Neural crest cell (in vitro differentiated cells): Measurements from ENCODE around the gene CNN1. TPM values are rescaled to one million over a fixed set of nuclear protein-coding genes. Genes with fewer than 3 reads are reported as not detected.

Experiments
- DNase-seq: peaks from one replicate; pipeline ENCODE4 v3.0.0; 2021; ENCODE audit warnings: low read depth, mixed read lengths, low spot score
- H3K27ac Mint-ChIP-seq: one replicate; pipeline ENCODE4 v1.8.0; 2021; ENCODE audit warnings: mild to moderate bottlenecking, mixed read lengths; ENCODE audit not compliant: unreplicated experiment
- H3K27me3 Mint-ChIP-seq: 2 replicates; pipeline ENCODE4 v1.8.0; 2021; ENCODE audit warnings: low read depth, mild to moderate bottlenecking, mixed read lengths
- H3K36me3 Mint-ChIP-seq: 2 replicates; pipeline ENCODE4 v1.8.0; 2021; ENCODE audit warnings: low read depth, mild to moderate bottlenecking, mixed read lengths
- H3K4me1 Mint-ChIP-seq: 2 replicates; pipeline ENCODE4 v1.8.0; 2021; ENCODE audit warnings: mixed read lengths
- H3K4me3 Mint-ChIP-seq: one replicate; pipeline ENCODE4 v1.8.0; 2021; ENCODE audit warnings: mild to moderate bottlenecking, mixed read lengths
- H3K9me3 Mint-ChIP-seq: 2 replicates; pipeline ENCODE4 v1.8.0; 2021; ENCODE audit warnings: mixed read lengths
- CTCF ChIP-seq: fragments of 200-600 bp; sonication (generic); conservative IDR thresholded peaks from 2 replicates; pipeline ENCODE4 v1.5.0; 2021; ENCODE audit warnings: antibody characterized with exemption, mild to moderate bottlenecking
- total RNA-seq: library from RNA; stranded (reverse); gene quantifications from 2 replicates; pipeline ENCODE4 v1.2.1, GENCODE V29; 2021

CNN1 gene
- total RNA-seq, 1 donor from 2014 or later, result 1.6 TPM

GRCh38 chr19:11534948-11535347, 3.7 kb upstream of the CNN1 start:
- no peaks in the 10 kb centered on the region for H3K36me3 Mint-ChIP-seq
- no peaks in the 10 kb centered on the region for H3K9me3 Mint-ChIP-seq
- no peak overlapping the region for H3K27ac Mint-ChIP-seq
- H3K4me1 Mint-ChIP-seq, result peaks cover 27% of the 10 kb centered on the region
- TF ChIP-seq CTCF, result no peak
- no peak for DNase-seq
- peak overlapping the region; percentile 43 for H3K4me3 Mint-ChIP-seq
- H3K27me3 Mint-ChIP-seq, result peaks cover 5% of the 10 kb centered on the region

- Mint-ChIP-seq H3K4me3 (peak overlapping the region; percentile 76), H3K4me1 (peaks cover 22% of the 10 kb centered on the region), H3K27me3 (peaks cover 10% of the 10 kb centered on the region), H3K27ac (peak overlapping the region; percentile 87), H3K9me3 (no peaks in the 10 kb centered on the region), H3K36me3 (no peaks in the 10 kb centered on the region)
- peak; percentile 94 for TF ChIP-seq CTCF
- peak; percentile 92 for DNase-seq
These were observed 2.7 kb upstream of the CNN1 start for GRCh38 chr19:11535792-11536595.

DNA sequence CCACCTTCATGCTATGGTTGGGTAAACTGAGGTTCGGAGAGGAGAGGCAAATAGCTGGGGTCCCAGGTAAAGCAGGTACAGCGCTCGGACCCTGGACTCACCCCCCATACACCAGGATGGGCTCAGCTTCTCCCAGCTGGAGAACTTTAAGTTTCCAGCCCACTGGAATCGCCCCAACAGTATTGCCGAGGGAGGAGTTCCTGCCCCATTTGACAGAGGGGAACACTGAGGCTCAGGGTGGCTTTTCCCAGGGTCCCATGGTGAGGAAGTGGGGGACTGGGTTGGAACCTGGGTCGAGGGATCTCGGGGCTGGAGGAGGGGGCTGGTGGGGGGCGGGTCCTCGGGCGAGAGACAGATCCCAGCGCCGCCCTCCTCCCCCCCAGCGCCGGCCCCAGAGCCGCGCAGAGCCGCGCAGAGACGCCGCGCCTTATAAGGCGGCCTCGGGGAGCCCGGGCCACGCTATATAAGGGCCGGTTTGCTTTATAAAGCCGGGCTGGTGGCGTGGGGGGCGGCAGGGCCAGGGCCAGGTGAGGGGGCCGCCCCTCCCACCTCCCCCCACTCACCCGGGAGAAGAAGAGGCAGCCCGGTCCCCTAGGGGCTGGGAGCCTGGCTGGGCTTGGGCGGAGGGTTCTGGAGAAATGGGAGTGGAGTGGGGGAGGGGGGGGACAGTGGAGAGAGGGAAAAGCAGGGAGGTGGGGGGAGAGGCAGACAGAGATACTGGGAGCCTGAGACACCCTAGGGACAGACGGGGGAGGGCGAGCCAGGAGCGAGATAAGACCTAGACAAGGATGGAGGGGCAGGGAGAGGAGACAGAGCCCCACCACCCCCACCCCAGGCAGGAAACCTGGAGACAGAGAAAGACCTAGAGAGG, 1.1 kb downstream of the CNN1 start:
- H3K36me3 Mint-ChIP-seq, result no peaks in the 10 kb centered on the region
- no peak for TF ChIP-seq CTCF
- no peak for DNase-seq
- peaks cover 12% of the 10 kb centered on the region for H3K27me3 Mint-ChIP-seq
- no peaks in the 10 kb centered on the region for H3K9me3 Mint-ChIP-seq
- H3K4me1 Mint-ChIP-seq, result peaks cover 22% of the 10 kb centered on the region
- H3K27ac Mint-ChIP-seq, result peak overlapping the region; percentile 35
- H3K4me3 Mint-ChIP-seq, result no peak overlapping the region

DNA sequence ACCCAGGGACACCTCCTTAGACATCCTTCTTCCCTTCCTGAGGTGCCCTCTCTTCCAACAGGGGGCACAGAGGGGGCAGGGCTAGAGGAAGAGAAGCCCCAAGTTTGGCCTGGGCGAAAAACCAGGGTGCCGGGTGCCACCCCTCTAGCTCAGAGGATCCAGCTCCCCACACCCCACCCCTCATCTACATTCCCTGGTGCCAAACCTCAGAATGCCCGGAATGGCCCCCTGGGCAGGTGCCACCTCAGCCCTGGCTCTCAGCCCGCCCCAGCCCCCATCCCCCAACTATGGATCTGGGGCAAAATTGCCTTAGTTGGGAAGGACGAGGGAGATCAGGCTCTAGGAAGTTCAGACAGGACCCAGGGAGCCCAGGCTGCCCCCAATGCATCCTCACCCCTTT, 2.0 kb downstream of the CNN1 start:
- Mint-ChIP-seq H3K27me3 (peaks cover 14% of the 10 kb centered on the region), H3K4me3 (no peak overlapping the region)

More for the DNA sequence above, 2.0 kb downstream of the CNN1 start:
- no peaks in the 10 kb centered on the region for H3K36me3 Mint-ChIP-seq
- no peak for TF ChIP-seq CTCF
- peaks cover 18% of the 10 kb centered on the region for H3K4me1 Mint-ChIP-seq
- H3K27ac Mint-ChIP-seq, result no peak overlapping the region
- DNase-seq, result no peak
- H3K9me3 Mint-ChIP-seq, result no peaks in the 10 kb centered on the region
